Memory B cell (primary cell): ENCODE results near the gene GPALPP1.
"Not testable (repeated sequence)": the region's sequence is repeated elsewhere in the genome, so short reads cannot be mapped to it uniquely, and the experiment has no call there.

ENCODE experiments used
- ATAC-seq: fragments of 150-1000 bp; cut with Tn5 transposase; 2 replicates; pipeline ENCODE4 v1.10.0; 2021; ENCODE audit warnings: low read depth, mild to moderate bottlenecking, moderate library complexity
- DNase-seq, 2 donors: peaks; one replicate each; pipeline ENCODE4 v3.0.0; 2022; ENCODE audit warnings: low spot score in 2 of 2
- H3K27ac Mint-ChIP-seq: one replicate; pipeline ENCODE4 v1.8.0; 2022; ENCODE audit warnings: mild to moderate bottlenecking, moderate library complexity, mixed read lengths
- H3K27me3 Mint-ChIP-seq: one replicate; pipeline ENCODE4 v1.8.0; 2022; ENCODE audit warnings: mixed read lengths
- H3K36me3 Mint-ChIP-seq: one replicate; pipeline ENCODE4 v1.8.0; 2022; ENCODE audit warnings: mild to moderate bottlenecking, mixed read lengths
- H3K4me1 Mint-ChIP-seq: one replicate; pipeline ENCODE4 v1.8.0; 2022; ENCODE audit warnings: mixed read lengths
- H3K4me3 Mint-ChIP-seq: one replicate; pipeline ENCODE4 v1.8.0; 2022; ENCODE audit warnings: mild to moderate bottlenecking, moderate library complexity, mixed read lengths
- H3K9me3 Mint-ChIP-seq: one replicate; pipeline ENCODE4 v1.8.0; 2022; ENCODE audit warnings: mixed read lengths

The GPALPP1 gene

GRCh38 chr13:44974056-44974793 is 15.1 kb upstream of the GPALPP1 start:
- H3K4me3 Mint-ChIP-seq = no peak overlapping the region
- no peak overlapping the region for H3K27ac Mint-ChIP-seq
- H3K9me3 Mint-ChIP-seq = no peaks in the 10 kb centered on the region
- DNase-seq (no peak), ATAC-seq (peak; percentile 82)
- H3K4me1 Mint-ChIP-seq = no peaks in the 10 kb centered on the region
- peaks cover 9% of the 10 kb centered on the region for H3K36me3 Mint-ChIP-seq
- H3K27me3 Mint-ChIP-seq = no peaks in the 10 kb centered on the region

DNA sequence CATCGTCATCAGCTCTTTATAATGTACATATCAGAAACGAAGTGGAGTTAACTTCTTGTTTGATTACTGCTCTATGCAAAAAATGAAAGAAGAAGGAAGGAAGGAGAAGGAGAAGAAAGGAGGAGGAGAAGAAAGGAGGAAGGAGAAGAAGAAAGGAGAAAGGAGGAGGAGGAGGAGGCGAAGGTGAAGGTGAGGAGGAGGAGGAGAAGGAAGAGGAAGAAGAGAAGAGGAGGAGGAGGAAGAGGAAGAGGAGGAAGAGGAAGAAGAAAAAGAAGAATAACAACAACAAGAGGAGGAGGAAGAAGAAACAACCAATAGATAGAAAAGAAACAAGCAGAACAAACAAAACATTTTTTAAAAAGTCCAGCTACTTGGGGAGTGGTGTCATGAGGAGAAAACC is 13.1 kb upstream of the GPALPP1 start:
- no peaks in the 10 kb centered on the region for H3K9me3 Mint-ChIP-seq
- DNase-seq (no peak), ATAC-seq (no peak)
- no peak overlapping the region for H3K27ac Mint-ChIP-seq
- H3K4me3 Mint-ChIP-seq = no peak overlapping the region
- peaks cover 10% of the 10 kb centered on the region for H3K36me3 Mint-ChIP-seq
- H3K27me3 Mint-ChIP-seq = no peaks in the 10 kb centered on the region
- H3K4me1 Mint-ChIP-seq = no peaks in the 10 kb centered on the region

DNA sequence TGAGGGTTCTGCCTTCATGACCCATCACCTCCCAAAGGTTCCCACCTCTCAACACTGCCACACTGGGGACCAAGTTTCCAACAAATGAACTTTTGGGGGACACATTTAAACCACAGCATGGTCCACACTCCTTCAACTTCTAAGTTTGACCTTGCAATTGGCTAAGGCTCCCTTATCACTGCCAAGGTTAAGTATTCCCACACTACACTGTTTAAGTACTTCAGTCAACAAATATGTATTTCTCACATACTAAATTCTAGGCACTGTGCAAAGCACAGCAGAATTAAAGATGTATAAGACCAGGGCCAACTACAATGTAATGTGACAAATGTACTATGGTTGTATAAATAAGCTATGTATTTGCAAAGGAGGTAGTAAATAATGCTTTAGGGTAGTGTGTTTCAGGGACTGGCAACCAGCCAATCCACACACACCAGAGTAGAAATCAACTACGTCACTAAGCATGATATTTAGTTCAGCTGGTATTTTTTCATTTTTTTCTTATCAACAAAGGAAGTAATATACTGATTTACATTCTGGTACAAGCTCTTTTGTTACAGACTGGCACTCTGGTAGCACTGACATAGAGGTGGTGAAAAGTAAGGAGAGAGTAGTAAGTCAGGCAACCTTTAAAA is 12.3 kb upstream of the GPALPP1 start:
- no peaks in the 10 kb centered on the region for H3K4me1 Mint-ChIP-seq
- H3K27me3 Mint-ChIP-seq = no peaks in the 10 kb centered on the region
- ATAC-seq (no peak), DNase-seq (no peak)
- no peak overlapping the region for H3K27ac Mint-ChIP-seq
- H3K9me3 Mint-ChIP-seq = no peaks in the 10 kb centered on the region
- H3K4me3 Mint-ChIP-seq = no peak overlapping the region
- peaks cover 10% of the 10 kb centered on the region for H3K36me3 Mint-ChIP-seq

GRCh38 chr13:44978328-44978727 is 11.0 kb upstream of the GPALPP1 start:
- DNase-seq (no peak), ATAC-seq (no peak)
- H3K4me3 Mint-ChIP-seq = no peak overlapping the region
- H3K9me3 Mint-ChIP-seq = no peaks in the 10 kb centered on the region
- no peak overlapping the region for H3K27ac Mint-ChIP-seq
- H3K27me3 Mint-ChIP-seq = no peaks in the 10 kb centered on the region
- H3K36me3 Mint-ChIP-seq = peaks cover 10% of the 10 kb centered on the region
- H3K4me1 Mint-ChIP-seq = no peaks in the 10 kb centered on the region

- ATAC-seq (peak; percentile 8), DNase-seq (no peak)
- H3K27ac Mint-ChIP-seq = peak overlapping the region; percentile 98
- peaks cover 8% of the 10 kb centered on the region for H3K36me3 Mint-ChIP-seq
- H3K9me3 Mint-ChIP-seq = no peaks in the 10 kb centered on the region
- peak overlapping the region; percentile 98 for H3K4me3 Mint-ChIP-seq
- no peaks in the 10 kb centered on the region for H3K27me3 Mint-ChIP-seq
- H3K4me1 Mint-ChIP-seq = peaks cover 29% of the 10 kb centered on the region
Measured at GRCh38 chr13:44989941-44990340, 603 bp downstream of the GPALPP1 start.

GRCh38 chr13:45003417-45003816 is 14.1 kb downstream of the GPALPP1 start:
- Mint-ChIP-seq H3K9me3 (no peaks in the 10 kb centered on the region), H3K4me1 (peaks cover under 1% of the 10 kb centered on the region), H3K4me3 (no peak overlapping the region), H3K36me3 (peaks cover 16% of the 10 kb centered on the region), H3K27ac (no peak overlapping the region), H3K27me3 (no peaks in the 10 kb centered on the region)
- DNase-seq = no peak
- ATAC-seq = no peak

DNA sequence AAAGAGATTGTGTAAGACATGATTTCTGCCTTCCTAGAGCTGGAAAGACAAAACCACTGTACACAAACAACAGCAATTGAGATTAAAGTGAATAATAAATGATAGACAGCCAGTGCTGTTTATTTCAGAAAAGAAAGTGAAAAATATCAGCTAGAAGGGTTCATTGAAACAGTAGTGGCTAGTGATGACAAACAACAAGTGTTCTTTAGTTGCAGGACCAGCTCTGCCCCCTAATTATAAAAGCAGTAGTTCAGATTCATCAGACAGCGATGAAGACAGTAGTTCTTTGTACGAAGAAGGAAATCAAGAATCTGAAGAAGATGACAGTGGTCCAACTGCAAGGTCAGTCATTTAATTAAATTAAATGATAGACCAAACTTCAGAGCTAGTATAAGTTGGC is 14.8 kb downstream of the GPALPP1 start:
- Mint-ChIP-seq H3K36me3 (peaks cover 17% of the 10 kb centered on the region), H3K4me1 (no peaks in the 10 kb centered on the region), H3K27ac (no peak overlapping the region), H3K27me3 (no peaks in the 10 kb centered on the region), H3K9me3 (no peaks in the 10 kb centered on the region), H3K4me3 (no peak overlapping the region)
- no peak for ATAC-seq
- DNase-seq = no peak

GRCh38 chr13:45007225-45007624 is 17.9 kb downstream of the GPALPP1 start:
- no peak for ATAC-seq
- Mint-ChIP-seq H3K9me3 (no peaks in the 10 kb centered on the region), H3K27ac (no peak overlapping the region), H3K36me3 (peaks cover 16% of the 10 kb centered on the region), H3K4me3 (no peak overlapping the region), H3K4me1 (no peaks in the 10 kb centered on the region), H3K27me3 (no peaks in the 10 kb centered on the region)
- no peak for DNase-seq

GRCh38 chr13:45007823-45008222 is 18.5 kb downstream of the GPALPP1 start:
- no peaks in the 10 kb centered on the region for H3K27me3 Mint-ChIP-seq
- no peaks in the 10 kb centered on the region for H3K9me3 Mint-ChIP-seq
- no peak overlapping the region for H3K4me3 Mint-ChIP-seq
- H3K4me1 Mint-ChIP-seq = no peaks in the 10 kb centered on the region
- DNase-seq (no peak), ATAC-seq (no peak)
- H3K36me3 Mint-ChIP-seq = peaks cover 13% of the 10 kb centered on the region
- H3K27ac Mint-ChIP-seq = no peak overlapping the region

GRCh38 chr13:45011198-45011597 is 21.9 kb downstream of the GPALPP1 start:
- H3K9me3 Mint-ChIP-seq = no peaks in the 10 kb centered on the region
- H3K36me3 Mint-ChIP-seq = peaks cover 23% of the 10 kb centered on the region

GRCh38 chr13:45015300-45015699 is 26.0 kb downstream of the GPALPP1 start:
- H3K27ac Mint-ChIP-seq = no peak overlapping the region
- H3K4me1 Mint-ChIP-seq = peaks cover 3% of the 10 kb centered on the region
- no peaks in the 10 kb centered on the region for H3K9me3 Mint-ChIP-seq
- DNase-seq (no peak), ATAC-seq (no peak)
- peaks cover 24% of the 10 kb centered on the region for H3K36me3 Mint-ChIP-seq
- no peaks in the 10 kb centered on the region for H3K27me3 Mint-ChIP-seq
- H3K4me3 Mint-ChIP-seq = no peak overlapping the region

More at GRCh38 chr13:45011198-45011597, 21.9 kb downstream of the GPALPP1 start:
- no peaks in the 10 kb centered on the region for H3K27me3 Mint-ChIP-seq
- peaks cover 3% of the 10 kb centered on the region for H3K4me1 Mint-ChIP-seq
- ATAC-seq (no peak), DNase-seq (no peak)
- no peak overlapping the region for H3K4me3 Mint-ChIP-seq
- no peak overlapping the region for H3K27ac Mint-ChIP-seq

DNA sequence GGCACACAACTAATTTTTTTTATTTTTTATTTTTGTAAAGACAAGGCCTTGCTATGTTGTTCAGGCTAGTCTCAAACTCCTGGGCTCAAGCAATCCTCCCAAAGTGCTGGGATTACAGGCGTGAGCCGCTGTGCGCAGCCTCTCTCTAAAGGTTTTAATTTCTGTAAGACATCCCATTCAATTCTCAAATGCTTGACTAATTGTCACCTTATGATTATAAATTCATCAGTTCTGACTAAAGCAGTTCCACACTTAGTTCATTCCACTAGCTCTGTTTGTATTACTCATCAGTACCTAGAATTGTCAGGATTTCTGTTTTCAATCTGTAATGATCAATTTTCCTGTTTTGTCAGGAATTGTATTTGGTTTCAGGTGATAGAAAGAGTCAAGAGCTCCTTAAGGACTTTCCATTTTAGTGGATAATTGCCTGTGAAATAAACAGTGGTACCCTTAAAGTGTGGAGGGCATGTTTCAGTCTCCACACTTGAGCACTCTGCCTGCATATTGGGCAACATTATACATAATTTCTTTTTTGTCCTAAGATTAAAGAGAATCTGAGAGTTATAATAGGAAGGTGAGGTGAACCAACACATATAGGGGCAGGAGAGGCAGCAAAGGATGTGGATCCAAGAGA is 27.6 kb downstream of the GPALPP1 start:
- H3K27ac Mint-ChIP-seq = no peak overlapping the region
- ATAC-seq (no peak), DNase-seq (no peak)
- H3K9me3 Mint-ChIP-seq = no peaks in the 10 kb centered on the region
- H3K4me3 Mint-ChIP-seq = no peak overlapping the region
- peaks cover 3% of the 10 kb centered on the region for H3K4me1 Mint-ChIP-seq
- peaks cover 26% of the 10 kb centered on the region for H3K36me3 Mint-ChIP-seq
- no peaks in the 10 kb centered on the region for H3K27me3 Mint-ChIP-seq

DNA sequence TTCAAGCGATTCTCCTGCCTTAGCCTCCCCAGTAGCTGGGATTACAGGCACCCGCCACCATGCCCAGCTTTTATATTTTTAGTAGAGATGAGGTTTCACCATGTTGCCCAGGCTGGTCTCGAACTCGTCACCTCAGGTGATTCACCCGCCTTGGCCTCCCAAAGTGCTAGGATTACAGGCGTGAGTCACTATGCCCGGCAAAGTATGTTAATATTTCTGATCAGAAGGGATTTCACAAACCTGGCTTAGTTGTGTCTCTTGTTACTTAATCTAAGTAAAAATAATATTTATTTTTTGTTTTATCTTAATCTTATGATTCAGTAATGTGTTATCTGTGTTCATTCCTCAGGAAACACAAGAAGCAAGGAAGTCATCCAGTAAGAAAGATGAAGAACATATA is 30.6 kb downstream of the GPALPP1 start:
- not testable (repeated sequence) for H3K4me3 Mint-ChIP-seq, DNase-seq
- peaks cover 31% of the 10 kb centered on the region for H3K36me3 Mint-ChIP-seq

DNA sequence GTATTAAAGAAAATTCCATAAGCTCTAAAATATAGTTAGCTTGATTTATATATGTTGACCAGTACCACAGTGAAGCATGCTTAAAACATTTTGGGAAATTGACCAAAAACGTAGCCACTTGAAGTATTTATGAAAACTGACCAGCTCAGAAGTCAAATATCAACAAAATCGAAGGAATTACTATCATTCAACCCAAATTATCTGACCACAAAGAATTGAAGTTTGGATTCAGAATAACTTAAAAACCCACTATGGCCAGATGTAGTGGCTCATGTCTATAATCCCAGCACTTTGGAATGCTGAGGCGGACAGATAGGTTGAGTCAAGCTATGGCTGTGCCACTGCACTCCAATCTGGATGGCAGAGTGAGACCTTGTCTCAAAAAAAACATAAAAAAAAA is 31.9 kb downstream of the GPALPP1 start:
- no peaks in the 10 kb centered on the region for H3K9me3 Mint-ChIP-seq
- ATAC-seq (no peak), DNase-seq (no peak)
- H3K4me3 Mint-ChIP-seq = no peak overlapping the region
- H3K27me3 Mint-ChIP-seq = no peaks in the 10 kb centered on the region
- peaks cover 28% of the 10 kb centered on the region for H3K36me3 Mint-ChIP-seq
- H3K27ac Mint-ChIP-seq = no peak overlapping the region
- H3K4me1 Mint-ChIP-seq = no peaks in the 10 kb centered on the region

More for the DNA sequence above, 30.6 kb downstream of the GPALPP1 start:
- H3K4me1 Mint-ChIP-seq, H3K9me3 Mint-ChIP-seq, ATAC-seq, H3K27ac Mint-ChIP-seq, H3K27me3 Mint-ChIP-seq: not testable (repeated sequence)
